Measurements from ENCODE around the gene ADAMTSL1.

The ADAMTSL1 gene

DNA sequence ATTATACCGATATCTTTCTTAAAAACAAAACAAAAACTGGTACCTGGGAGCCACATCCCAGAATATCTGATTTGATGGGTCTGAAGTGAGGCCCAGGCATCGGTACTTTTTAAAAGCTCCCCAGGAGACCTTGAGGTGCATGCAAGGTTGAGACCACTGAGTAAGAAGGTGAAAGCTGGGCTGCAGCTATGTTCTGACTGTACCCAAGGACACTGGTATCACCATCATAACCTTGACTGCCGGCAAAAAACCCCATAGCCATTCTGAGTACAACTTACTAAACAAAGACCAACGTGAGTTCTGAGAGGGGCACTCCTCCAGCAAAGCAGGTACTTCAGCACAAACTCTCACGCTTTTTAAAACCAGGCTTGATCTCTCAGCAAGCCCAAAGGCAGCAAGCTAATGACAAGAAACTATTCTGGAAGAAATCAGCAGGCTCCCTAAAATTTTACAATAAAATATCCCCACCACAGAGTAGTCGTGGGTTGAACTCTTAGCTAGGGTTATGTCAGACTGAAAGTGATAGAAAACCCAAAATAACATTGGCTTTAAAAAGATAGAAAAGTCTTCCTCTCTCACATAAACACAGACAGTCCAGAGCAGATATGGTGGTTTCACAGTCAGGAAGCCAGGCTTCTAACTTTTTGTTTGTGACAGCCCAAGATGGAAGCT, 295.1 kb downstream of the ADAMTSL1 start:
- no peak for DNase-seq (ENCODE audit: low read depth in 1 of 2, low spot score in 1 of 2)

DNA sequence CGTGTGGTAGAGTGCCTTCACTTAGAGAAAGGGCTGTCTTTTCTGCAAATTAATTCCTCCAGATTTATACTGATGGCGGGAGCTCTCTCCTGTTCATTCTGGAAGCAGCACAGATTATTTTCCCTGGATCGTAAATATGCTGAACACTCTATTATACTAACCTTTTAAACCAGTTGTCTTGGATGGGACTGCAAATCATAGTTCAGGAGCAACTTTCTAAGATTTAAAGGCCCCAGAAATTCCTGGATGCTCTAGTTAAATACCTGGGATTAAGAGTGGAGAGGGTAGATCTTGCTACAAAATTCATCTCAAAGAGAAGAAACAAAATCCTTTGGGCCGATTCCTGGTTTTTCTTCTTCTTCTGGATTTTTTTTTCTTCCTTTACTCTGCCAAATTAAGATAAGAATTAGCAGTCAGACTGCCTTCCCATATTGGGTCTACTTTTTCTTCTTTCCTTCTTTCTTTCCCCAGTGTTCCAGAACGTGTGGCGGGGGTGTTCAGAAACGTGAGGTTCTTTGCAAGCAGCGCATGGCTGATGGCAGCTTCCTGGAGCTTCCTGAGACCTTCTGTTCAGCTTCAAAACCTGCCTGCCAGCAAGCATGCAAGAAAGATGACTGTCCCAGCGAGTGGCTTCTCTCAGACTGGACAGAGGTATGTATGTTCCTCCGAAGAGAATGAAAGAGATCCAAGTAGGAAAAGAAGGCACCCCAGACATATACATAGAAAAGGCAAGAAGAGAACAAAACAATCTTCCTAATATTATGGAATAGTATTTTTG, 296.4 kb downstream of the ADAMTSL1 start:
- DNase-seq (ENCODE audit: low read depth in 1 of 2, low spot score in 1 of 2), result no peak

DNA sequence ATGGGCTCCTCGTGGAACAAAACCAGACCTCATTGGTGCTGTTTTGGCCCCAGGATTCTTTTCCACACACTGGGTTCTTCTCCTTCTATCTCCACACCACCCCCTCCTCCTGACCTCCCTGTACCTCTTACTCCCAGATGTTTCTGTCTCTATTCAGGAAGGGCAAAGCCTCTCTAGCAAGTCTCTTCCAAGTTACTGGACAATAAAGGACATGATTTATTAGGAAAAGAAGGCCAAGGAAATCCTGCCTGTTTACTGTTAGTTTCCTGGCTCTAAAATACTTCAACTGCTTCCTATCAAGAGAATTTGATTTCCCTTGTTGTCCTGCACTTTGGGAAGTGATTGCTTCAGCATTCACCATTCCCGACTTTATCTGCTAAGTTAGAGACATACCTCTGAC, 297.1 kb downstream of the ADAMTSL1 start:
- DNase-seq (ENCODE audit: low read depth in 1 of 2, low spot score in 1 of 2), result no peak

DNA sequence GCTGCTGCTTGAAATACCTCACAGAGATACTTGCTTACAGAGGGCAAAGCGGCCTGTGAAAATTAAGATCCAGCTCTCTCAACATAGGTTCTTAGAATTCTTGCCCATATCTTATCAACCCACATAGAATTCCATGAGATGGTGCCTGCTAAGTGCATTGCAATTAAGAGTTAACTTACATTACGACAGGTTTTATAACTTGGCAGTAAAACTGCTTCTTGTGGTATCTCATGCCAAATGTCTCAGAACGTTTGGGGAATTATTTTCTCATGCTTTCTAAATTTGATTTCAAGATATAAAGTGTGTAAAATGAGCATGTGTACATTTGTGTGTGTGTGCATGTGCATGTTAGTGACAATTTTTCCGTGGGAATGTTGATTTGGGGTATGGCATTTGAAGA, 297.8 kb downstream of the ADAMTSL1 start:
- no peak for DNase-seq (ENCODE audit: low read depth in 1 of 2, low spot score in 1 of 2)

DNA sequence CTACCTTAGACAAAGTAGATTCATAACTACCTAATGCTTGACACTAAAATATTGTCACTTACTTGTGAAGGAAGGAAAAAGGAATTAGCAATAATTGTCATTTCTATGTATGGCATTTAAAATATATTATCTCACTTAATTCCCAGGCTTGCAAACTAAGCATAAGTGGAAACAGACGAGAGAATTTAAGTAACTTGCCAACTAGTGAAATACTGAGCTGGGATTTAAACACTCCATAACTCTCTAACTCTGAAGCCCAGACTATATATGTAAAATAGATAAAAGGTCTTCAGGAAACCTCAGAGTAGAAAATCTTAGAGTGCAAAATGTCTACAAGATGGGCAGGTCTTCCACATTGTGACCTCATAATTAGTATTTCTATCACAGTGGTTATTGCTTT, 301.3 kb downstream of the ADAMTSL1 start:
- DNase-seq (ENCODE audit: low read depth in 1 of 2, low spot score in 1 of 2), result no peak

DNA sequence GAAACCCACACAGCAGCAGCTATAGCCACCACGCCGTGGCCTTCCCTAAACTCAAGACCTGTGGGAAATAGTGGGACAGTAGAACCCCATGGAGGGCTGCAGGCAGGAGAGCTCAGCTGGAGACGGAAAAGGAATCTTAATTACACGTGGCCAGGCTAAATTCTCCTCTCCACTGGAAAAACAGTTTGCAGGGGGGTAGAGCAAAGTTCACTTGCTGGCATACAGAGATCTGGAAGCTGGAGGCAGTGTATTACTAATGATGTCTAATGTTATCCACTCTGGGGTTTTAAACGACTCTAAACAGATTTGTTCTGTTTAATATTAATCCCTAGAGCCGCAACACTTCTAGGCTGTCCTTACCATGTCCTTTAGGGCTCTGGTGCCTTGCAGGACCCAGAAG, 302.0 kb downstream of the ADAMTSL1 start:
- DNase-seq (ENCODE audit: low read depth in 1 of 2, low spot score in 1 of 2), result no peak

DNA sequence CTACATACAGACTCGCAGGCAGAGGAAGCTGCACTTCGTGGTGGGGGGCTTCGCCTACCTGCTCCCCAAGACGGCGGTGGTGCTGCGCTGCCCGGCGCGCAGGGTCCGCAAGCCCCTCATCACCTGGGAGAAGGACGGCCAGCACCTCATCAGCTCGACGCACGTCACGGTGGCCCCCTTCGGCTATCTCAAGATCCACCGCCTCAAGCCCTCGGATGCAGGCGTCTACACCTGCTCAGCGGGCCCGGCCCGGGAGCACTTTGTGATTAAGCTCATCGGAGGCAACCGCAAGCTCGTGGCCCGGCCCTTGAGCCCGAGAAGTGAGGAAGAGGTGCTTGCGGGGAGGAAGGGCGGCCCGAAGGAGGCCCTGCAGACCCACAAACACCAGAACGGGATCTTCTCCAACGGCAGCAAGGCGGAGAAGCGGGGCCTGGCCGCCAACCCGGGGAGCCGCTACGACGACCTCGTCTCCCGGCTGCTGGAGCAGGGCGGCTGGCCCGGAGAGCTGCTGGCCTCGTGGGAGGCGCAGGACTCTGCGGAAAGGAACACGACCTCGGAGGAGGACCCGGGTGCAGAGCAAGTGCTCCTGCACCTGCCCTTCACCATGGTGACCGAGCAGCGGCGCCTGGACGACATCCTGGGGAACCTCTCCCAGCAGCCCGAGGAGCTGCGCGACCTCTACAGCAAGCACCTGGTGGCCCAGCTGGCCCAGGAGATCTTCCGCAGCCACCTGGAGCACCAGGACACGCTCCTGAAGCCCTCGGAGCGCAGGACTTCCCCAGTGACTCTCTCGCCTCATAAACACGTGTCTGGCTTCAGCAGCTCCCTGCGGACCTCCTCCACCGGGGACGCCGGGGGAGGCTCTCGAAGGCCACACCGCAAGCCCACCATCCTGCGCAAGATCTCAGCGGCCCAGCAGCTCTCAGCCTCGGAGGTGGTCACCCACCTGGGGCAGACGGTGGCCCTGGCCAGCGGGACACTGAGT, 303.2 kb downstream of the ADAMTSL1 start:
- no peak for DNase-seq (ENCODE audit: low read depth in 1 of 2, low spot score in 1 of 2)

DNA sequence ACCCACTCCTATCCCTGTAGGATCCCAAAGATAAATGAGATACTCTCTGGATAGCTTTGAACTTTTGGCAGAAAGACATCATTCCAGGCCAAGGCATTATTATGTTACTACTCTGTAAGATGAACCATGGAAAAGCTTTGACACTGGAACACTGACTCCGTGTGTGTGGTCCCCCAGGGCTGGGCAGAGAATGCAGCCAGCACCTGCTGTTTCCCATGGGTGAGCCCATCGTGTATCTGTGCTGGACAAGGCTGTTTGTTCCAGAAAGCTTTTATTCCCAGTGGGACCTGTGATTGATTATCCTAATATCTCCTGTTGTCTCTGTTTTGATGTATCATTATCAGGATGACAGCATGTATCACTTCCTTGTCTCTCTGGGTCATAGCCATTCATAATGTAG, 304.2 kb downstream of the ADAMTSL1 start:
- no peak for DNase-seq (ENCODE audit: low read depth in 1 of 2, low spot score in 1 of 2)

DNA sequence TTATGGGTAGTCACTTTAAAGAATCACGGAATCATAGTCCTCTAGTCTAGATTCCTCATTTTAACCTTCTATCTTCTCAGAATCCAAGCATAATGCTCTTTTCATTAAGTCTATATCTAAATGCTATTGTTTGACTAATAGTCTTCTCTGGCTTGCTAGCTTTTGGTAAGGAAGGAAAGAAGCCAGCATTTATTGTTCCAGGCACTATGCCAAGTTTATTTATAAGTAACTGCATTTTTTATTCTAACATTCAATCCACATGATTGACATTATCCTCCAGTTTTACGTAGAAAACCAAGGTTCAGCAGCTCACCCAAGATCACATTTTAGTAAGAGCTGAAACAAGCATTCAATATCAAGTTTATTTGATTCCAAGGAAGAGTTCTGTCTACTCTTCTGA, 304.9 kb downstream of the ADAMTSL1 start:
- DNase-seq (ENCODE audit: low read depth in 1 of 2, low spot score in 1 of 2), result no peak

DNA sequence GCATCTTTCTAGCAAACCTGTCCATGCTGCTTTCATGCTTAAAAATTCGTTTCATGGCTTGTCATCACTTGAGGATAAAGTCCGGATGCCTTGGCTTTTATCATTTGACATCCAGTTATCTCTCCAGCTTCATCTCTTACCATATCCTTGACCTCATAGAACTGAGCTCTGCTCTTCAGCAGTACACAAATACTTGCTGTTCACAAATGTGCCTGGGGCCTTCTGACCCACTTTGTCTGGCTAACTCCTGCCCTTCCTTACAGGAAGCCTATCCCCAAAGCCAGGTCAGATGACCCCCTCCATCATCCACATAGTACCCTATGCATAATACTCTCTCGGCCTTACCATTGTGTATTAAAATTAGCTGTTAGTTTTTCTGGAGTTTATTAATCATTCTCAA, 310.0 kb downstream of the ADAMTSL1 start:
- no peak for DNase-seq (ENCODE audit: low read depth in 1 of 2, low spot score in 1 of 2)

DNA sequence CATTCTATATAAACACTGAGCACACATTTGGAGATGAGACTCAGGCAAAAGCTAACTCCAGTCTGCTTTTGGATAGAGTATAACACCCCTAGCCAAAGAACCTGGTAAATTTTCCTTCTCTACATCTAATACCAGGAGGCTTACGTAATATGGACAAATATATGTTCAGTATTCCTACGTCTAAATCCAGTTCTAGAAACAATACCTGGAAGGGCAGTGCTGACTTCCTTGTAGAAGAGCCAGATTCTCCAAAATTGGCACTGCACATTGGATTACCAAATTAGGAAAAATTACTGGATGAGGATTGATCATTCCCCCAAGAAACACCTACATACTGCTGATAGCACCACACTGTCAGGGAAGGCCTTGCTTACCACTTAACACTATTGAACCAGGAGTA, 311.7 kb downstream of the ADAMTSL1 start:
- no peak for DNase-seq (ENCODE audit: low read depth in 1 of 2, low spot score in 1 of 2)

DNA sequence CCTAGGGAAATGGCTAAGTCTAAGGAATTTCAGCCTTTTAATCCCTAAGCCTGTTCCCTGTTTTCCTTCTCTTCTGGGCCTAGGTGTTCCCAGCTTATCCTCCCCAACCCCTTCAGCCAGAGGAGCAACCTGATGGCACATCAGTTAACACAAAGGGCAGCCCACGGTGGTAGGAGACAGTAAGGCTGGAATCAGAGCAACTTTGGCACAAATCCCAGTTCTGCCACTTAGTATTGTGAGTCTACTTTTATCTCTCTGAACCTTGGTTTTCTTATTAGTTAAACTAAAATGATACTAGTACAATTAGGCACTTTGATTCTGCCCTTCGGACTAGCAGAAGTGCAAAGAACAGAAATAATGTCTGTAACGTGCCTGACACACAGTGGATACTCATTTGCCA, 312.2 kb downstream of the ADAMTSL1 start:
- no peak for DNase-seq (ENCODE audit: low read depth in 1 of 2, low spot score in 1 of 2)

DNA sequence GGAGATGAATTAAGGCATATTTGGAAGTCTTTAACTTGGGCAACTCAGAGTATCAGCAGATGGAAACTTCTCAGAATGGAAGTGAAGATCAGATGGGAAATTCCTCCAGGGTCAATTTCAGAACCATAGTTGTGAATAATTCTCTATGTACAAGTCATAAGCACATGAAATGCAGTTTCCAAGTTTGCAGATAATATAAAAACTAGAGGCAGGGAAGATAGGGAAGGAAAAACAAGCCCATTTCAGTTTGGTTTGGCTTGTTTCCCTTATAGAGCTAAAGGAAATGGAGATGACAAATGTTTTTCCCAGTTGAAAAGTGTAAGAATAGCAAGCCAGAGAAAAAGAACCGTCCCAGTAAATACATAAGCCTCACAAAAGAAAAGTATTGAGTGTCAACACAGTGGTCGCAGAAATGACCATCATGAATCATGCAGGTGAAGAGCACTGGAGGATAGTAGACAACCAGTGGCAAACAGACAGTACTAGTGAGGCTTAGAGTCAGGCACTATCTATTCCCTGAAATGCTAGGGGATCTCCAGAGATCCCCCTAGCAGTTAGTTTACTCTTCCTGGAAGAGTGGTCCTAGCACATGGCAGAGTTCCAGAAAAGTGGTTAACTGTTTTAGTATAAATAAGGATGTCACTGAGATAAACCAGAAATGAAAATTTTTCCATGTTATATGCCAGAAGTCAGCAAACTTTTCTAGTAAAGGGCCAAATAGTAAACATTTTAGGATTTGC, 313.1 kb downstream of the ADAMTSL1 start:
- DNase-seq (ENCODE audit: low read depth in 1 of 2, low spot score in 1 of 2), result no peak

DNA sequence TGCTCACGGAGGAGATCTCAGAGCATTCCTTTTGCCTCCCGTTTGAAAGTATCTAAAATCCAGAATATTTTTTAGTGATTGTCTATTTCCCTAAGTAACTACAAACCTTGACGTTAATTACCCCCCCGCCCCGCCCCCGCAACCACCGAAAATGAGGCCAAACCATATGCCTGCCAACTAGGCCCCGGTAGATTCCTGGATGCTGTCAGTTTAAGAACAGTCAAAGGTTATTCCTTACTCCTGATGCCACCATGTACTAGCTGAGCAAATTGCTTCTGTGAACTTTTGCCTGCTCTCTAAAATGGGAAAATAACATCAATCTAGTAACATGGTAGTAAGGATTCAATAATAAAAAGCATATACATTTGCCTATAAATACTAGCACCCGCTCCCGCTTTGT, 314.3 kb downstream of the ADAMTSL1 start:
- DNase-seq (ENCODE audit: low read depth in 1 of 2, low spot score in 1 of 2), result no peak

DNA sequence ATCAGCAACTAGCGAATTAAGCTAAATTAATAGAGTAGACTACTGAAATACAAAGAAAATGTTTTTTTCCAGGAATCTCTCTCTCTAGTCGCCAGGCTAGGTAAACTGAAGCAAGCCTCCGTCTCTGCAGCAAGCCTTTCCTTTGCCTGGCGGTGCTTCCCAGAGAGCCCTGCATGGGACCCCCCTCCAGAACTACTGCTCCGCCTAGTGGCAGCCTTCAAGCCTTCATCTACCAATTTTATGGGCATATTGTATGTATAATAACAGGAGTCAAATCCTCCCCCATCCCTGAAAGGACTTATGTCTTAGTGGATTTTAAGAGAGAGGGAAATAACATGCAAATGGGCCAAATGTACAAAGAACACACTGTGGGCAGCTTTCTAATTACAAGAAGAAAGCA, 317.1 kb downstream of the ADAMTSL1 start:
- DNase-seq (ENCODE audit: low read depth in 1 of 2, low spot score in 1 of 2), result no peak

DNA sequence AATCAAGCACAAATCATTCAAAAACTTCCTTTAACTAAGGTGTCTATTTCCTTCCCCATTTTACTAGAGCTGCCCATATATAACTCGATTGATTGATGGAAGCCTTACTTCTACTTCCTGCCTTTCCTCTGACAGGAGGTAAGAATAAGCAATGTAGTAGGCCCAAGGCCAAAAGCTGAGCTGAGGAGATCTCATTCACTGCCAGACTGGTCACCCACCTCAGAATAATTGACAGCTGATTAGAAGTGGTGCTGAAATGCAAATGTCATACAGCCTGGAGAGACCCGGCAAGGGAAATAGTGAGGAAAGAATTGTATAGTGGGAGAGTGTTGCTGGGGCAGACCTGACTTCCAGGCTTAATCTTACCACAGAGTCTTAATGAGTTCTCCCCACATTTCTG, 319.2 kb downstream of the ADAMTSL1 start:
- DNase-seq (ENCODE audit: low read depth in 1 of 2, low spot score in 1 of 2), result no peak

DNA sequence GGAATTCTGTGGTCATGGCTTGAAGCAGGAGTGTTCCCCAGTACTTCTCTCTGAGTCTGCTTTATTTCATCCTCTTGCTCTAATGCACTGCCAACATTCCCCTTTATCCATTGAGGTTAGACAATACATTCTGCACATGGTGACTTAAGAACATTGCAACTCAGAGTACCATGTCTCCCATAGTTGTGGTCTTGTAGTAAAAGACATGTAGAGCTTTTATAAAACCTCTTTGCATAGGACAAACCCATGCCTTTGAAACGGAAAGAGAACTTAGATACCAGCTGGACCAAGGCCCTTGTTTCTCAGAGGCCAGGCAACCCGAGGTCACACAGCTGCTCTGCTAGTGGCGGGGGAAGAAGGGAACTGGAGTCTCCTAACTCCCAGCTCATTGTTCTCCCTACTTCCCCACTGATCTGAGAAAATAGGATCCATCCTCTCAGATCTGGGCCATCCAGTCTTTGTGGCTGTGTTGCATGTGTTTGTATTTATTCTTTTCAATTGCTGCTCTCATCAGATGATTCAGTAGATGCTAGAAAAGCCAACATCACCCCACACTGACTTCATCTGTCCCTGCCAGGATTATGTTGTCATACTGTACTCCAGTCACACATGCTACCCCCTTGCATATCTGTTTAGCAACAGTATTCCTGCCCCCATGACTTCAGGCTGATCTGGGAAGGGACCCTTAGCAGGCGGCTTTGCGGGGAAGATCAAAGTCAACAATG, 322.2 kb downstream of the ADAMTSL1 start:
- DNase-seq (ENCODE audit: low read depth in 1 of 2, low spot score in 1 of 2), result no peak

DNA sequence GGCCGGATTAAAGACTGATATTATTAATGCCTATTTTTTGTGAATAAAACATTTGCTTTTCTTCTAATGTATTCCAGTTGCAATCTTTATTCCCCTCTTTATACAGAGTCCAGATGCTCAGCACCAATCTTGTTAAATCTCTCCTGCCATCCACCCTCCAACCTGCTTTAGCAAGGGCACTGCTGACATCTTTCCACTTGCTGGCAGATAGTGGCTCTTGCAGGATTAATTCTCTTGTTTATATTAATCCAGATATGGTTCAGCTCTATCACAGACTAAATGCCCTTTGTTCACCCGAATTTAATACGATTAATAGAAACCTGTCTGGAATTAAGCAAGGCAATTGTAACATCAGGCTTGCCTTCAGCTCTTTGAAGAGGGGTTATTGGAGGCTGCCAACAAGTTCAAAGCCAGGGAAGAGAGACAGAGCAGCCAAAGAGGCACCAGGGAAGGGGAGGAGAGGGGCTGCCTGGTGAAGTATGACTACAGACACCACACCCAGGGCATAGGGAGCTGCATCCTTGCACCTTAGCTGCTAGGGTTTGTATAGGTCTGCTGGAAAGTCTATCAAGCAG, 322.8 kb downstream of the ADAMTSL1 start:
- DNase-seq (ENCODE audit: low read depth in 1 of 2, low spot score in 1 of 2), result no peak

DNA sequence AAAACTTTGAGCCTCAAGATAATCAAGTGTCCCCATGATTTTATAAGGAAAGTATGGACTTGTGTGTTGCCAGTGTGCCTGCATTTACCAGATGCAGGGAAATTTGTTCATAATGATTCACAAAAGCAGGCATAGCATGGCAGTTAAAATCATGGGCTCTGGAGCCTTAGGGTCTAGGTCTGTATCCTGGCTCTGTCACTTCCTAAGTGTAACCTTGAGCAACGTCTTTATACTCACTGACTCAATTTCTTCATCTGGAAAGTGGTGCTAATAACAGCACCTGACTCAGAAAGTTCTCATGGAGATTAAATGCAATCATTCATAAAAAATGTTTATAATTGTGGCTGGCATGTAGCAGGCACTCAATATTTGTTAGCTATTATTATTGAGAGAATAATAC, 324.2 kb downstream of the ADAMTSL1 start:
- no peak for DNase-seq (ENCODE audit: low read depth in 1 of 2, low spot score in 1 of 2)
